ENCODE measurements around the gene COL18A1. TPM values are rescaled to one million over a fixed set of nuclear protein-coding genes. Genes with fewer than 3 reads are reported as not detected.

The COL18A1 gene
- polyA plus RNA-seq, 1 of the 3 experiments (the other 2 are of a cell fraction): 118 TPM

- TF ChIP-seq EP300 (IDR thresholded peaks at IDR 0.05; ENCODE audit: borderline replicate concordance in 1 of 2, low read depth in 1 of 2, low read length in 1 of 2) (no peak), TEAD4 (IDR thresholded peaks at IDR 0.05; ENCODE audit: borderline replicate concordance, insufficient read depth) (no peak), GABPA (IDR thresholded peaks at IDR 0.05; ENCODE audit: low read depth) (no peak), ELF1 (IDR thresholded peaks at IDR 0.05) (no peak)
These were observed 102.0 kb downstream of the COL18A1 start (continued) for GRCh38 chr21:45506836-45507522.

DNA sequence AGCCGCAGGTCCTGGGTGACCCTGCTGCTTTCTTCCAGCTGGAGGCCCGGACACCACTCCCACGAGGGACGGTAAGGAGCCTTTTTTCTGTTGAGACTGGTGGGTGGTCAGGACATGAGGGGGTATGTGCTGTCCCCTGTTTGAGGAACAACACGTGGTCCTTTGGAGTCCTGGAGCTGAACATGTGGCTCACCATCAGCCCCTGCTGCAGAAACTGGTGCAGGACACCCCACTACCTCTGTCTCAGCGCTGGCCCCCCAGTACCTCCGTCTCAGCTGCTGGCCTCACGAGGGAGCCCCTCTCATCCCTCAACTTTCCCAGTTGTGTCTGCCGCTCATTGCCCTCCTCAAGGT, 102.5 kb downstream of the COL18A1 start:
- Histone ChIP-seq H4K20me1 (ENCODE audit: insufficient read depth) (no peaks in the 10 kb centered on the region), H3K9me2 (no peaks in the 10 kb centered on the region), H3K79me2 (ENCODE audit: insufficient read depth) (no peaks in the 10 kb centered on the region), H3K27ac (ENCODE audit: low read depth in 2 of 2, low read length in 1 of 2) (no peak overlapping the region), H3K9me3 (no peaks in the 10 kb centered on the region), H3F3A (replicated peaks; ENCODE audit: insufficient read depth) (peaks cover 4% of the 10 kb centered on the region), H3K27me3 (ENCODE audit: insufficient read depth) (no peaks in the 10 kb centered on the region), H3K36me3 (replicated peaks in 1 of 2; ENCODE audit: control insufficient read depth in 1 of 2, insufficient read depth in 2 of 2, low read length in 1 of 2) (peaks cover 6 to 15% of the 10 kb centered on the region in 2 experiments), H3K4me1 (ENCODE audit: control insufficient read depth in 1 of 2, insufficient read depth in 2 of 2, low read depth in 1 of 2, low read length in 1 of 2) (no peaks in the 10 kb centered on the region; a peak in 1 of 4 replicates), H3K4me2 (no peak overlapping the region), H2AFZ (ENCODE audit: low read depth) (no peak overlapping the region), H3K4me3 (ENCODE audit: low read depth in 2 of 2, low read length in 1 of 2) (no peak overlapping the region), H3K9ac (no peak overlapping the region)
- DNase-seq: no peak
- TF ChIP-seq NFIC (IDR thresholded peaks at IDR 0.05; ENCODE audit: borderline replicate concordance) (no peak), EP300 (IDR thresholded peaks at IDR 0.05; ENCODE audit: borderline replicate concordance in 1 of 2, low read depth in 1 of 2, low read length in 1 of 2) (no peak), RAD21 (IDR thresholded peaks at IDR 0.05; ENCODE audit: low read length) (no peak), PBX3 (IDR thresholded peaks at IDR 0.05) (no peak), GABPA (IDR thresholded peaks at IDR 0.05; ENCODE audit: low read depth) (no peak), SIN3A (IDR thresholded peaks at IDR 0.05; ENCODE audit: borderline replicate concordance, low read depth, low read length) (no peak)
- TF ChIP-seq, protein P1, sequence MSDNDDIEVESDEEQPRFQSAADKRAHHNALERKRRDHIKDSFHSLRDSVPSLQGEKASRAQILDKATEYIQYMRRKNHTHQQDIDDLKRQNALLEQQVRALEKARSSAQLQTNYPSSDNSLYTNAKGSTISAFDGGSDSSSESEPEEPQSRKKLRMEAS (IDR thresholded peaks at IDR 0.05; ENCODE audit: low read depth): no peak
- ChIA-PET CTCF (no interaction called here), POLR2A (no interaction called here)
- WGBS (ENCODE audit: low lambda C conversion rate): 94% methylated on average over 4 of the region's 9 CpGs

- CTCF ChIA-PET: no interaction called here
- no peaks in the 10 kb centered on the region for H4K20me1 ChIP-seq (ENCODE audit: insufficient read depth)
- H3K9ac ChIP-seq: no peak overlapping the region
- no peak overlapping the region for H3K4me3 ChIP-seq (ENCODE audit: low read depth in 2 of 2, low read length in 1 of 2)
- no peaks in the 10 kb centered on the region for H3K79me2 ChIP-seq (ENCODE audit: insufficient read depth)
- H3K9me3 ChIP-seq: no peaks in the 10 kb centered on the region
- H2AFZ ChIP-seq (ENCODE audit: low read depth): no peak overlapping the region
- TF ChIP-seq, protein P2, sequence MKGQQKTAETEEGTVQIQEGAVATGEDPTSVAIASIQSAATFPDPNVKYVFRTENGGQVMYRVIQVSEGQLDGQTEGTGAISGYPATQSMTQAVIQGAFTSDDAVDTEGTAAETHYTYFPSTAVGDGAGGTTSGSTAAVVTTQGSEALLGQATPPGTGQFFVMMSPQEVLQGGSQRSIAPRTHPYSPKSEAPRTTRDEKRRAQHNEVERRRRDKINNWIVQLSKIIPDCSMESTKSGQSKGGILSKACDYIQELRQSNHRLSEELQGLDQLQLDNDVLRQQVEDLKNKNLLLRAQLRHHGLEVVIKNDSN (IDR thresholded peaks at IDR 0.05; ENCODE audit: borderline replicate concordance, low read depth): no peak
- TF ChIP-seq POLR2AphosphoS5 (IDR thresholded peaks at IDR 0.05; ENCODE audit: low read depth, low read length): 0 out of 2 replicates have a peak, but pooled peaks have one; percentile 12
- no peak for DNase-seq
- H3K36me3 ChIP-seq (replicated peaks in 1 of 2; ENCODE audit: control insufficient read depth in 1 of 2, insufficient read depth in 2 of 2, low read length in 1 of 2): peaks cover 6 to 20% of the 10 kb centered on the region in 2 experiments
- peaks cover 3% of the 10 kb centered on the region for H3F3A ChIP-seq (replicated peaks; ENCODE audit: insufficient read depth)
- no peaks in the 10 kb centered on the region; a peak in 1 of 4 replicates for H3K4me1 ChIP-seq (ENCODE audit: control insufficient read depth in 1 of 2, insufficient read depth in 2 of 2, low read depth in 1 of 2, low read length in 1 of 2)
- POLR2A ChIA-PET: no interaction called here
- H3K9me2 ChIP-seq: no peaks in the 10 kb centered on the region
- no peak overlapping the region for H3K27ac ChIP-seq (ENCODE audit: low read depth in 2 of 2, low read length in 1 of 2)
- no peak overlapping the region for H3K4me2 ChIP-seq
- no peaks in the 10 kb centered on the region for H3K27me3 ChIP-seq (ENCODE audit: insufficient read depth)
- WGBS (ENCODE audit: low lambda C conversion rate): 100% methylated on average over 3 of the region's 3 CpGs
These were observed 103.0 kb downstream of the COL18A1 start for GRCh38 chr21:45507888-45508508.
